Dermis blood vessel endothelial cell (primary cell): ENCODE data around the gene PHLDA1. TPM values are rescaled to one million over a fixed set of nuclear protein-coding genes. Genes with fewer than 3 reads are reported as not detected.
"Not testable (repeated sequence)": the region's sequence is repeated elsewhere in the genome, so short reads cannot be mapped to it uniquely, and the experiment has no call there.

Experiments used
- DNase-seq: peaks from one replicate; pipeline ENCODE4 v3.0.0; 2010
- total RNA-seq: library from RNA; depleted of rRNA; stranded (reverse); fragments of >200 nt; gene quantifications from 2 replicates; pipeline ENCODE4 v1.2.3, GENCODE V29; 2014

Gene PHLDA1
- total RNA-seq, 1 donor from 2014 or later: 26.5 TPM

- DNase-seq: no peak
Observed at GRCh38 chr12:76018111-76018510, 13.5 kb downstream of the PHLDA1 start.

DNA sequence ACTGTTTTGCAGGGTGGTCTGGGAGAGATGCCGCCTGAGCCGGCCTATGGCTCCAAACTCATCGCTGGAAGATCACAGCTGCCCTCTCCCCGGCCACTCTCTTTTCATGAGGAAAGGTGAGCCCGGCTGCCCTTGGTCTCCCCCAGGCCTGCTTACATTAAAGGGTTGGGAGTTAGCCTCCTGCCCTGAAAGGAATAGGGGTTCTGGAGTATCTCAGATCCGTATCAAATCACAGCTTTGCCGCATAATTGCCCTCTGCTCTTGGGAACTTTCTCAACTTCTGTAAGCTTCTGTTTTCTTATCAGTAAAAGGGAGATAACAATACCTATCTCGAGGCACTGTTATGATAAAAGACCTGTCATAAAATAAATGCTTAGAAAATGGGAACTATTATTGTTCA is 17.6 kb downstream of the PHLDA1 start:
- no peak for DNase-seq

DNA sequence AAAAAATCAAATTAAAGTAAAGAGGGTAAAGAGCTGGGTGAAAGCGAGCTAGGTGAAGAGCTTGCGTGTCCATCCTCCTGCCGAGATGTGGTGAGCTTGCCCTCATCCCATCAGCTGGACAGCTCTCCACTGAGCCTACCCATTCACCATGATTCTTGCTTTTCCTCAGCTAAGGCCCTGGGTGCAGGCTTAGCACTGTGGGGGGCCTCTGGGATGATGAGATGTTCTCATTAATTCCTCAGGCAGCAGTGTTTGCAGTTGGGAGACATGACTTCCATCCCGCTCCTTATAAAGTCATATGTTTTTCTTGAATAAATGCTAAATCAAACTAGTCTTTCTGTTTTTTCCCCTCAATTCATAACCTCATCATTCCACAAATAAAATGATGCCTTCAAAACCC is 18.0 kb downstream of the PHLDA1 start:
- no peak for DNase-seq

- DNase-seq: no peak
Observed at GRCh38 chr12:76012644-76013043, 18.9 kb downstream of the PHLDA1 start.

DNA sequence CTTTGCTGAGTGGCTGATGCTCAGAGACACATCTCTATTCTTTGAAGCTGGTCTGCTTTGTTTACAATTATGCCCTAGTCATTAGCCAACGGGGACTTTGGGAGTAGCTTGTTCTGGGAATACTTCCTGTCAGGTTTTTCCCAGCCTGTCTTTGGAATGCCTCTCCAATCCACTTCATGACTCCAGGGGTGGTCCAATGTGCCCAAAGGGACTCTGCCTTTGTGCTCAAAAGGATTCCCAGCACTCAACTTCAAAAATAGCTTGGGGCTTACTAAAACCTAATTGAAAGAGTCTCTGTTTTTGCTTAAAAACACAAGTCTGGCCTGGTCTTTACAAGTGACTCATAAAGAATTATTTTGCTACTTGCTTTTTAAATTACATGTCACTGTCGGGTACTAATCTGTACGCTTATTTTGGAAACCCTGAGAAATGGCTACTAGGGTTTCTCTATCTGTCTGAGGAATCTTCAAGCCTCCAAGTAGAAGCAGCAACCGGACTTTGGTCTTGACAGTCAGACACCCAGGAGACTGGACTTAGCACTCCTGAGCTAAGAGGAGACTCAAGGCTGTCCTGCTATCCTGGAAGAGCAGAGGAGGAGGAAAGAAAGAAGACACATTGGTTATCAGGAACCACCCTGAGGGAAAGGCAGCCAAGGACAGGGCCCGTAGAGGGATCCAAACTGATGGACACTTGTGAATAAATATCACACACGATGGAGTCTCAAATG is 20.7 kb downstream of the PHLDA1 start:
- peak; percentile 36 for DNase-seq

DNA sequence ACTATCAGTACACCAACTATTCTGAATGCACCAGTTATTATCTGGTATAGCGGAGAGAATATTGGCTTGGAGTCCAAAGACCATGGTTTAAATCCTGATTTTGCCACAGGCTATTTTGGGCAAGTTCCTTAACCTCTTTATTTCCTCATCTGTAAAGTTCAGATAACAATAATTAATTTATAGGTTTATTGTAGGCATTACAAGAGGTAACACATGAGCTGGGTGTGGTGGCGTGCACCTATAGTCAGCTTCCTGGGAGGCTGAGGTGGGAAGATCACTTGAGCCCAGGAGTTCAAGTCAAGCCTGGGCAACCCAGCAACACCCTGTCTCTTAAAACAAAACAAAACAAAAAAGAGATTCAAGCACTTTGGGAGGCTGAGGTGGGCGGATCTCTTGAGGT is 23.1 kb downstream of the PHLDA1 start:
- DNase-seq: no peak

DNA sequence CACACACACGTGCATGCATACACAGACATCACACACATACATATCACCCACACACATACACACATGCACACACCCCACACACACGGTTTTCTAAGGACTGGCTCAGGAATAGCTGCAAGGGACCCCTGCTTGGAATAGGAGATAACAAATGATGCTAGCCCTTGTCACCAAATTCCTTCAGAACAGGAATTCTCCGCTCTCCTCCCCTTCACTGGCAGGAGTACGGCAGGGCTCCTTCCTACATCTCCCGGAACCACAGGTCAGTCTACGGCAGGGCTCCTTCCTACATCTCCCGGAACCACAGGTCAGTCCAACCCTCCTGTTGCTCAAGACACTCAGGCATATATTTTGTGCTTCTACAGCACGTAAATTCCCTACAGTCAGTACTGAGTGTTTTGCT is 23.9 kb downstream of the PHLDA1 start:
- DNase-seq: no peak

GRCh38 chr12:76006028-76006925 is 25.3 kb downstream of the PHLDA1 start:
- DNase-seq: no peak

GRCh38 chr12:76003355-76003638 is 28.3 kb downstream of the PHLDA1 start:
- DNase-seq: peak; percentile 12

- no peak for DNase-seq
Observed at GRCh38 chr12:76002598-76003354, 28.8 kb downstream of the PHLDA1 start.

- DNase-seq: no peak
Observed at GRCh38 chr12:75998292-75999063, 33.1 kb downstream of the PHLDA1 start.

GRCh38 chr12:75997658-75998057 is 33.9 kb downstream of the PHLDA1 start:
- peak; percentile 46 for DNase-seq

DNA sequence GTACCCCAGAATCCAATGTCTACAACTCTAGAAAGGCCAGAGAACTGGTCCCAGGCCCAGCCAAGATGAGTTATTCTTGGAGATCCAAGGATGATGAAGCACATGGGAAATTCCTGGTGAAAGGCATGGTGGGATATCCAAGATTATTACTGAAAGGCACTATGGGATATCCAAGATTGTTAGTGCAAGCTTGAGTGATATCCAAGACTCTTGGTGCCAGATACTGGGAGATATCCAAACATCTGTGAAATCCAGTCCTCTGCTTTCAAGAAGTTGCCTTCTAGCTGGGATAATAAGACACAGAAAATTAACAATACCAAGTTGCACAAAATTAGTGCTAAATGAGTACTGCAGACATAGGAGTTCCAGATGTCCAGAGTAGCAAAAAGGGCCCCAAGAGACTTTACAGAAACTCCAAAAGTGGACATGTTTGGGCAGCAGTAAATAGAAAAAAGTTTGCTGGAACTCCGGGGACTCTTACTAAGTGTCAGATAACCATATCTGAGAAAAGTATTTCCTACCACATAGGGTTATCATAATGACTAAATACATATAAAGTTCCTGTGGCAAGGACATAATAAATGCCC is 34.6 kb downstream of the PHLDA1 start:
- DNase-seq: no peak

- DNase-seq: no peak
Observed at GRCh38 chr12:75995691-75996090, 35.9 kb downstream of the PHLDA1 start.

- DNase-seq: no peak
Observed at GRCh38 chr12:75994069-75994740, 37.4 kb downstream of the PHLDA1 start.

- no peak for DNase-seq
Observed at GRCh38 chr12:75991753-75992152, 39.8 kb downstream of the PHLDA1 start.

DNA sequence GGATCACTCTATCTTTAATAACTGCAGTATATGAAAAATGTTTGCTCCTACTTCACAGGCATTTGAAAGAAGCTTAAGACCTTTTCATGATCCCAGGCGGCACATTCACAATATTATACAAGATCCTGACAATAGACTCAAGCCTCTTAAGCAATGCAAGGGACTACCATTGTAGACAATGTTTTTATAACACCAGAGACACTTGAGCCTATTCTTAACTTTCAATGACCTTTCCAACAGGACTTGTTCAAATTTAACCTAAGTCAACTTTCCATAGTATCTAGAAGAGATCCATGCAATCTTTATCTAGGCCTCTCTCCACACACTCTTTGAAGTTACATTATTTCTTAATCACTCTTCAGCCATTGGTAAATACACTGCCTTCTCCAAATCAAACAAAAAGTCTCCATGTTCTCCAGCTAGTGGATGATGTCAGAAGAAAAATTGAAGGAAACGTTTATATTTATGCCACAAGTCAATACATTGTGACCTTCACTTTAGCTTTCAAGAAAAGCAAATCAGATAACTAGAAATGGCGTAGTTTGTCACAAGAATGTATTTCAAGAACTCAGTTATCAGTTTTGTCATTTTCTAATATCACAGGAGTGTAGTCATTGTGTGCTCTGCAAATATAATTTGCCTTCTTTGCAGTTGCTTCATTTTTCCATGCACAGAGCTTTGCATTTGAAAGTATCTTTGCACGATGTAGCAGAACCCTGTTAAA is 41.2 kb downstream of the PHLDA1 start:
- DNase-seq: no peak

DNA sequence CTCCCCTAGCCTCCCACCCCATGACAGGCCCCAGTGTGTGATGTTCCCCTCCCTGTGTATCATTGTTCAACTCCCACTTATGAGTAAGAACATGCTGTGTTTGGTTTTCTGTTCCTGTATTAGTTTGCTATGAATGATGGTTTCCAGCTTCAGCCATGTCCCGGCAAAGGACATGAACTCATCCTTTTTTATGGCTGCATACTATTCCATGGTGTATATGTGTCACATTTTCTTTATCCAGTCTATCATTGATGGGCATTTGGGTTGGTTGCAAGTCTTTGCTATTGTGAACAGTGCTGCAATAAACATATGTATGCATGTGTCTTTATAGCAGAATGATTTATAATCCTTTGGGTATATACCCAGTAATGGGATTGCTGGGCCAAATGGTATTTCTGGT is 43.9 kb downstream of the PHLDA1 start:
- not testable (repeated sequence) for DNase-seq

DNA sequence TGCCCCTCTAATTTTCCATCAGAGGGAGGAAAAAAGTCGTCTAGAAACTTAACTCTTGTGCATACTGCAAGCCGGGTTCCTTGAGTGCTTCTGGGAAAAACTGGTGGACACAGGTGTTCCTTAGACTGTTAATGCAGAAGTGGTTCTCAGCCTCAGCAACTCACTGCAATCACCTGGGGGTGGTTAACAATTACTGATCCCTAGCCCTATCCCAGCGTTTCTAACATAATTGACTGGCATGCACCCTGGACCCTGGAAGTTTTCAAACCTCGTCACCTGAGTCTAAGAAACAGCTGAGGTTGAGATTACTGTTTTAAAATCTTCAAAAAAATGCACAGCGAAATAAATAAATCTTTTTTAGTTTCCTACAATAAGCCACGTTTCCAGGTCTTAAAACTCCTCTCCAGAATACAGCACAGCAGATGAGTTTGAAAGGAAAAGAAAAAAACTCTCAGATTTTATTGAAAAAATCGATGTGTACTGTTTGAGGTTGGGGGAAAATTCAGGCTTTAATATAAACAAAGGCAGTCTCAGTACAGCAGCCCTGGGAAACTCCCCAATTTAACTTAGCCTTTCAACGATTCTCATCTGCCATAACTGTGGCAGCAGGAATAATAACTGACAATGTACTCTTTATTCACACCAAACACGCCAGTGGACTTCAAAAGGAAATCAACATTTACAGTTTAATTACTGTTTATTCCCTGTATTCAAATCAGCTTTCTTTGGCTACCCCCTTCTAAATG is 45.4 kb downstream of the PHLDA1 start:
- DNase-seq: peak; percentile 38

DNA sequence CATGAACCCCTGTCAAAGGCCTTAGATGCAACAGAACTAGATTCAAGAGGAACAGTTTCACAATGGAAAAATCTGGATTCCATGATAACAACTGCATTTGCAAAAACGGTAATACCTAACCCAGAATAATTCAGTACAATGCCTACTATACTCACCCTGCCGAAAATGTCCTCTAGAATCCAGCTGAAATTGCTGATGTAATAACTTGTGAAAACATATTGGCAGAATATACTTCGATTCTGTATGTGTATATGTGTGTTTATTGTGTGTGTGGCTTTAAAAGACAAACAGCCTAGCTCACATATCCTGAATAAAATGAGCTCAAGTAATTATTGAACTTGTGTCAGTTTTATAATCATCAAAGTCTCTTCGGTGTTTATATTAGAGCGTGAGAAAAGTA is 46.0 kb downstream of the PHLDA1 start:
- no peak for DNase-seq
